Keratinocyte (primary cell): Measurements from ENCODE around the gene RIF1. TPM values are rescaled to one million over a fixed set of nuclear protein-coding genes. Genes with fewer than 3 reads are reported as not detected.

Experiments
- DNase-seq: peaks from one replicate; pipeline ENCODE4 v3.0.0-alpha.2; 2011; ENCODE audit warnings: low read depth, missing footprints, low spot score
- FAIRE-seq: peaks from 2 replicates; lab custom pipeline; 2011; peaks lifted over from hg19 to GRCh38; lab: Jason Lieb, UNC
- H2AFZ ChIP-seq: 2 replicates; pipeline ENCODE4 v1.6.0; 2012; ENCODE audit warnings: low read length, control low read depth, inconsistent platforms; ENCODE audit not compliant: control insufficient read depth
- H3K27ac ChIP-seq: 2 replicates; pipeline ENCODE4 v1.5.1; 2011; ENCODE audit warnings: low read length; ENCODE audit not compliant: control insufficient read depth, insufficient read depth
- H3K27me3 ChIP-seq: 3 replicates; pipeline ENCODE4 v1.6.0; 2011; ENCODE audit warnings: low read length; ENCODE audit not compliant: control insufficient read depth, insufficient read depth; ENCODE audit errors: extremely low read depth
- H3K36me3 ChIP-seq, 2 experiments: 2 replicates in 1 of 2; 3 replicates in 1 of 2; pipeline ENCODE4 v1.5.1; 2011; ENCODE audit warnings: low read length in 2 of 2, mild to moderate bottlenecking in 1 of 2; ENCODE audit not compliant: control insufficient read depth in 2 of 2, insufficient read depth in 2 of 2; ENCODE audit errors: extremely low read depth in 1 of 2
- H3K4me1 ChIP-seq: 3 replicates; pipeline ENCODE4 v1.5.1; 2011; ENCODE audit warnings: low read length; ENCODE audit not compliant: control insufficient read depth, insufficient read depth; ENCODE audit errors: extremely low read depth
- H3K4me2 ChIP-seq: 3 replicates; pipeline ENCODE4 v1.6.0; 2011; ENCODE audit warnings: low read depth, low read length; ENCODE audit not compliant: control insufficient read depth, insufficient read depth; ENCODE audit errors: extremely low read depth
- H3K4me3 ChIP-seq, 3 experiments: fragments of 200-600 bp in 1 of 3; sonication (generic) in 1 of 3; 2 replicates in 2 of 3; 3 replicates in 1 of 3; pipeline ENCODE4 v1.5.1; 2011 to 2016; ENCODE audit warnings: low read length in 3 of 3, mild to moderate bottlenecking in 3 of 3, control low read depth in 2 of 3, inconsistent platforms in 1 of 3, low read depth in 1 of 3, mixed read lengths in 1 of 3, mixed run types in 1 of 3, moderate library complexity in 1 of 3; ENCODE audit not compliant: control insufficient read depth in 2 of 3, insufficient read depth in 2 of 3; ENCODE audit errors: extremely low read depth in 1 of 3
- H3K79me2 ChIP-seq: 2 replicates; pipeline ENCODE4 v1.6.0; 2012; ENCODE audit warnings: low read length; ENCODE audit not compliant: control insufficient read depth, insufficient read depth
- H3K9ac ChIP-seq: 3 replicates; pipeline ENCODE4 v1.6.0; 2011; ENCODE audit warnings: low read length; ENCODE audit not compliant: control insufficient read depth, insufficient read depth; ENCODE audit errors: extremely low read depth
- H3K9me1 ChIP-seq: 3 replicates; pipeline ENCODE4 v1.6.0; 2011; ENCODE audit warnings: low read length; ENCODE audit not compliant: control insufficient read depth, insufficient read depth; ENCODE audit errors: extremely low read depth
- H3K9me3 ChIP-seq: 2 replicates; pipeline ENCODE4 v1.5.1; 2012; ENCODE audit warnings: low read depth, low read length; ENCODE audit not compliant: control insufficient read depth
- H4K20me1 ChIP-seq: 3 replicates; pipeline ENCODE4 v1.6.0; 2011; ENCODE audit warnings: low read length; ENCODE audit not compliant: control insufficient read depth, insufficient read depth; ENCODE audit errors: extremely low read depth
- CTCF ChIP-seq, 3 experiments: IDR thresholded peaks in 1 of 3; conservative IDR thresholded peaks in 1 of 3; optimal IDR thresholded peaks in 1 of 3; 2 replicates in 2 of 3; 3 replicates in 1 of 3; pipeline versions ENCODE3 to v1.5.1; 2011; ENCODE audit warnings: low read length in 3 of 3, mild to moderate bottlenecking in 3 of 3, moderate library complexity in 2 of 3, control low read depth in 1 of 3, inconsistent platforms in 1 of 3; ENCODE audit not compliant: insufficient read depth in 2 of 3; ENCODE audit errors: extremely low read depth in 1 of 3
- EZH2 ChIP-seq: IDR thresholded peaks from one replicate; pipeline ENCODE4 v1.6.1; 2012; ENCODE audit warnings: inconsistent platforms, mild to moderate bottlenecking, low read length, moderate library complexity
- dilution Hi-C: fragments of 300-500 bp; cut with MboI; formaldehyde crosslinking; loops from one replicate; pipeline ENCODE4 v1.7.0; 2020; ENCODE audit warnings: low sequenced_read_pairs; ENCODE audit not compliant: extremely low pct_ligation_motif_present
- polyA plus RNA-seq, 5 experiments: library from polyadenylated mRNA; depleted of rRNA in 3 of 5; stranded (reverse) in 3 of 5; stranded (forward) in 1 of 5; unstranded in 1 of 5; fragments of >200 nt; gene quantifications; 1 replicate in 1 of 5; 2 replicates in 3 of 5; 3 replicates in 1 of 5; pipeline versions ENCODE4 v1.2.1 to v1.2.3, GENCODE V29; 2011 to 2012; ENCODE audit warnings: missing spikeins in 2 of 5, low read depth in 1 of 5, low replicate concordance in 1 of 5

Gene RIF1
- polyA plus RNA-seq, 1 donor (not counting 4 experiments of a cell fraction or from before 2014, with no cell fraction given): 11.5 TPM

GRCh38 chr2:151481744-151482143, 72.0 kb downstream of the RIF1 start:
- Histone ChIP-seq H3K9ac (no peak overlapping the region), H3K36me3 (peaks cover 7 to 12% of the 10 kb centered on the region in 2 experiments), H4K20me1 (no peaks in the 10 kb centered on the region), H3K9me1 (no peaks in the 10 kb centered on the region), H2AFZ (no peak overlapping the region), H3K9me3 (no peaks in the 10 kb centered on the region), H3K4me1 (no peaks in the 10 kb centered on the region), H3K27ac (no peak overlapping the region), H3K4me3 (no peak overlapping the region), H3K4me2 (no peak overlapping the region), H3K79me2 (no peaks in the 10 kb centered on the region), H3K27me3 (no peaks in the 10 kb centered on the region)
- DNase-seq: no peak
- no peak for FAIRE-seq
- no peak for TF ChIP-seq EZH2
- no peak for TF ChIP-seq CTCF (optimal IDR thresholded peaks at IDR 0.05 in 1 of 3, IDR thresholded peaks at IDR 0.05 in 1 of 3, conservative IDR thresholded peaks at IDR 0.05 in 1 of 3; ENCODE audit: extremely low read depth in 1 of 3, insufficient read depth in 2 of 3, low read length in 3 of 3)
- dilution Hi-C loops: no loop called here

GRCh38 chr2:151482171-151482725, 72.5 kb downstream of the RIF1 start:
- no peak overlapping the region for H3K27ac ChIP-seq
- H3K9ac ChIP-seq: no peak overlapping the region
- DNase-seq (no peak), FAIRE-seq (no peak)
- no peak overlapping the region for H2AFZ ChIP-seq
- no peaks in the 10 kb centered on the region for H3K9me1 ChIP-seq
- H3K4me2 ChIP-seq: no peak overlapping the region
- no peak overlapping the region for H3K4me3 ChIP-seq
- TF ChIP-seq CTCF (optimal IDR thresholded peaks at IDR 0.05 in 1 of 3, IDR thresholded peaks at IDR 0.05 in 1 of 3, conservative IDR thresholded peaks at IDR 0.05 in 1 of 3; ENCODE audit: extremely low read depth in 1 of 3, insufficient read depth in 2 of 3, low read length in 3 of 3) (no peak), EZH2 (no peak)
- dilution Hi-C loops: no loop called here
- no peaks in the 10 kb centered on the region for H3K27me3 ChIP-seq
- H3K4me1 ChIP-seq: no peaks in the 10 kb centered on the region
- H3K36me3 ChIP-seq: peaks cover 7 to 9% of the 10 kb centered on the region in 2 experiments
- H4K20me1 ChIP-seq: no peaks in the 10 kb centered on the region
- H3K9me3 ChIP-seq: no peaks in the 10 kb centered on the region
- no peaks in the 10 kb centered on the region for H3K79me2 ChIP-seq
